NCI-H345 treated with DMSO at 0.1 percent for 48 hours (cell line): Measurements from ENCODE around the gene CCL17.
"Not testable (repeated sequence)": the region's sequence is repeated elsewhere in the genome, so short reads cannot be mapped to it uniquely, and the experiment has no call there.

Experiments used
- DNase-seq: peaks from one replicate; lab custom pipeline; 2025; ENCODE audit not compliant: unreplicated experiment; lab: John Stamatoyannopoulos, UW

The CCL17 gene

DNA sequence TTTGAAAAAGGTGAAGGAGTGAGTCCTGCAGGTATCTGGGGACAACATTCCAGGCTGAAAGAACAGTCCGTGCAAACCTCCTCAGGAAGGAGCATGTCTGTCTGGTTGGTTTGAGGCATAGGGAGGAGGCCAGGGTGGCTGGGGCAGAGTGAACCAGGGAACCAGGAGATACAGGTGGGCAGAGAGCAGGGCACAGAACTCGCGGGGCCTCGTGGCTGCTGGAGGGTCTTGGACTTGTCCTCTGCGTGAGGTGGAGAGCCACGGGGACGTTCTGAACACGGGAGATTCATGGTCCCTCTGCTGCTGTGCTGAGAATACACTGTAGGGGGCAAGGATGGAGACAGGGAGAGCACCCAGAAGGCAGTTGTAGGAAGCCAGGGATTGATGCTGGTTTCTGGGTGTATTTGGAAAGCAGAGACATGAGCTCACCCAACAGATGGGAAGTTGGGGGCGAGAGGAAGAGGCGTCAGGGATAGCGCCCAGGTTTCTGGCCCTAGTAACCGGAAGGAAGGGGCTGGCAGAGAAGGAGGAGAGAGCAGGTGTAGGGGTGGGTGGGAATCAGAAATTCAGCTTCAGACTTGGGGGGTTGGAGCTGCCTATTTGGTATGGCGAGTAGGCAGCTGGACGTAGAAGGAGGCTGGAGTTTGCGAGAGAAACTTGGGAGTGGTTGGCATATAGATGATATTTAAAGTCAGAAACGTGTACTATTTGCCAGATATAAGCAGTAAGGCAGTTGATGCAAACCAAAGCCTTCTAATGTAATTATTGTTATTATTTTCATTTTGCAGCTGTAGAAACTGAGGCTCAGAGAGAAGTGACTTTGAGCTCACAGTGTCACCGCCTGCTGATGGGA lies at the start of gene CCL17:
Gene CCL17 (plus strand): TSS at position 803 of the 853 bp plus-strand sequence. CDS start 9,166 bp downstream, outside the sequence.
- no peak for DNase-seq

DNA sequence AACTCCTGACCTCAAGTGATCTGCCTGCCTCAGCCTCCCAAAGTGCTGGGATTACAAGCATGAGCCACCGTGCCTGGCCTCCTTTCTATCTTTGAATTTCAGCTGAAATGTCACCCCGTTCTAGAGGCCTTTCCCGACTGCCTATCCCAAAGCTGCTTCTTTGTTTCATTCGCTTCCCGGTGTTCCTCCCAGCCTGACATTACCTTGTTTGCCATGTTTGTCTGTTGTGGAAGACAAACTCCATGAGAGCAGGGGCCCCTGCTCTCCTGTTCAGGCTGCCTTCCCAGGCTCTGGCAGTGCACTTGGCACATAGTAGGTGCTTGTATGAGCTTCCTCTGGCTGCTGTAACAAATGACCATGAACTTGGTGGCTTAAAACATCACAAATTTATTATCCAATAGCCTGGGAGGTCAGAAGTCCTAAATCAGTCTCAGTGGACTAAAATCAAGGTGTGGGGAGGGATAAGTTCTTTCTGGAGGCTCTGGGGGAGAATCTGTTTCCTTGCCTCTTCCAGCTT lies 48.6 kb upstream of the CCL17 start:
- no peak for DNase-seq

DNA sequence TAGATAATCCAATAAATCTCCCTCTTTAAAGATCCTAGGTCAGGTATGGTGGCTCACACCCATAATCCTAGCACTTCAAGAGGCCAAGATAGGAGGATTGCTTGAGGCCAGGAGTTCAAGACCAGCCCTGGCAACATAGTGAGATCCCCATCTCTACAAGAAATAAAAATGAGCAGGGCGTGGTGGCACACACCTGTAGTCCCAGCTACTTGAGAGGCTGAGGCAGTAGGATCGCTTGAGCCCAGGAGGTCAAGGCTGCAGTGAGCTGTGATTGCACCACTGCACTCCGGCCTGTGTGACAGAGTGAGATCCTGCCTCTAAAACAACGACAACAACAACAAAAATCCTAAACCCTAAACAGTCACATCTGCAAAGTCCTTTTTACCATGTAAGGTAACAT lies 48.0 kb upstream of the CCL17 start:
- DNase-seq, result no peak

DNA sequence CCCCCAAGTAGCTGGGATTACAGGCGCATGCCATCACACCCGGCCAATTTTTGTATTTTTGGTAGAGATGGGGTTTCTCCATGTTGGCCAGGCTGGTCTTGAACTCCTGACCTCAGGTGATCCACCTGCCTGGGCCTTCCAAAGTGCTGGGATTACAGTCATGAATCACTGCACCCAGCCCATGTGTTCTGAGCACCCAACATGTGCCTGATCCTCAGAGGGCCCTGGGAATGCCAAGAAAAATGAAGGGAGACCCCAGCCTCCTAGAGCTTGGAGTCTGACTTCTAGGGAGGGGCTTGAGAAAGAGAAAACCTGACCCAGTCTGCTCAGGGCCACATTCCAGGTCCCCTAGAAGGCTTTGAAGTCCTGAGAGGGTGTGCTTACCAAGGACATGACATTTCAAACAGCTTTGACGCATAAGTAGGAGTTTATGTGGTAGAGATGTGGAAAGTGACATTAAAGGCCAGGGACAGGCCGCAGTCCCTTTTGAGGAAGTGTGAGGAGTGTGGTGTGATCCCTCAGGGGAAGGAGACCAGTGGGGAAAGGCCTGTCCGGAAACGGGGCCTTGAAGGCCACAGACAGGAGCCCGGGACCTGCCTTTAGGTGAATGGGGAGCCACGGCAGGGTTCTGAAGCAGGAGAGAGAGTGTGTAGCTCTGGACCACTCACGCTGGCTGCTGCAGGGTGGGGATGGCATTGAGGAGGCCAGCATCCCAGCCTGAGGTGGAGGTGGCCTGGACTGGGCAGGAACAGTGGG lies 47.1 kb upstream of the CCL17 start:
- no peak for DNase-seq

DNA sequence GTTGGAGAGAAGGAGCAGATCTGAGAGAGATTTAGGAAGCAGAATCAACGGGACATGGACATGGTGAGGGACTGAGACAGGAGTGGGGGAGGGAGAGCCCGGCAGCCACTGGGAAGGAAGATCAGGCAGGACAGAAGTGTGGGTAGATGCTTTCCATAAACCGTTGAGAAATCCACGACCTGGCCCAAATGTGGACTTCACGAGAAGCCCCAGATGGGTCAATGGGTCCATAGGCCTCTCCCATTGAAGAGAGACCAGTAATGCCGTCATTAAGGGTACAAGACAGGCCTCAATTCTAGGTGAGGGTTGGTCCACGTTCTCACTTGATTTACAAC lies 46.5 kb upstream of the CCL17 start:
- no peak for DNase-seq

DNA sequence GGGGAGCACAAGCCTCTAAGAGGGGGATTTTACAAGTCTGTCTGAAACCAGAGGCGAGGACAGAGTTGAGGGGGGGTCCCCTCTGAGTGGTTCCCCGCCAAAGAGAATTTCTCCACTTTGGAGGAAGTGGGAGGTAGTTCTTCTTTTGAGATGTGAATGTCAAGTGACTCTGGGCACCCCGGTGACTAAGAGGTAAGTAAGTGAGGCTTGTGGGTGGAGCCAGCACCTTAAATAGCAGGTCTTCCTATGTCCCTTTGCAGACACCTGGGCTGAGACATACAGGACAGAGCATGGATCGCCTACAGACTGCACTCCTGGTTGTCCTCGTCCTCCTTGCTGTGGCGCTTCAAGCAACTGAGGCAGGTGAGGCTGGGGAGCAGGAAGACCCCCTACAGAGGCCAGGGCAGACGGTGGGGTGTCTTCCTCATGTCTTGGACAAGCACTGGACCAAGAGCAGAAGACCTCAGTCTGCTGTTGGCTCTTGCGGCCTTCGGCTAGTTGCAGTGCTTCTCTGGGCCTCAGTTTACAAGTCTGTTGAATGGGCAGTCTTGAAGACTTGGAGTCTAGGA lies 46.0 kb upstream of the CCL17 start, which contains the start of gene CCL22:
Gene CCL22 (plus strand): TSS at position 257 of the 569 bp plus-strand sequence. CDS start 34 bp downstream, at position 291.
- DNase-seq, result no peak

DNA sequence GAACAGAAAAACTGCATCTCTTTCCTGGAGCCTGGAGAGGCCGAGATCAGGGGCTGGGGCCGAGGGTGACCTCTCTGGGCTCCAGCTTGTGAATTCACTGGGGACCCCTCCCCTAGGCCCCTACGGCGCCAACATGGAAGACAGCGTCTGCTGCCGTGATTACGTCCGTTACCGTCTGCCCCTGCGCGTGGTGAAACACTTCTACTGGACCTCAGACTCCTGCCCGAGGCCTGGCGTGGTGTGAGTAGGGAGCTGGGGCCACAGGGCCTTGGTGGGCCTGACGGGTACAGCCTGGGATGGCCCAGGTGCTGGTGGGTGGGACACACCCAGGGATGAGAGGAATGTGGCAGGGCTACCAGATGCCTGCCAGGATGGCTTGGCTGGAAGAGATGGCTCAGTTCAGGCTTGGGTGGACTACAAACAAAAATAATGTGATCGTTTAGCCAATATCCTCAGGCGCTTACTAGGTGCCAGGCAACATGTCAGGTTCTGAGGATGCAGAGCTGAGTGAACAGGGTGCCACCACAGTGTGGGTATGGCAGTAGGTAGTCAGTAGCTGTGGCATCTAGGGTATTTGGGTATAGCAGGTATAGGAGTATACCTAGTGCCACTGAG lies 44.1 kb upstream of the CCL17 start:
- no peak for DNase-seq

DNA sequence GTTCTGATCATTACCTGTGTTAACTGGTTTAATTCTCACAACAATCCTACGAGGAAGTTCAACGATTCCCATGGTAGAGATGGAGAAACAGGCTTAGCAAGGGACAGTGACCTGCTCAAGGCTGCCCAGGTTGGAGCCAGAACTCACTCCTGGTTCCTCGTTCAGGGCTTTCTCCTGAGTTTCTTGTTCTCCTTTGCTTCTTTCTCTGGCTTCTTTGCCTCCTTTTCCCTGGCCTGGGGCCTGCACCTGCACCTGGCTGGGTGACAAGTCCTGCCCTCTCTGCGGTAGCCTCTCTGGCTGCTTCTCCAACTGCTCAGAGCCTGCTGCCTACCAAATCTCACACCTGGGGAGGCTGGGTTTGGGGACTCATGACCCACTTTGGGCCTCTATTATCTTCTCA lies 43.2 kb upstream of the CCL17 start:
- DNase-seq, result no peak

DNA sequence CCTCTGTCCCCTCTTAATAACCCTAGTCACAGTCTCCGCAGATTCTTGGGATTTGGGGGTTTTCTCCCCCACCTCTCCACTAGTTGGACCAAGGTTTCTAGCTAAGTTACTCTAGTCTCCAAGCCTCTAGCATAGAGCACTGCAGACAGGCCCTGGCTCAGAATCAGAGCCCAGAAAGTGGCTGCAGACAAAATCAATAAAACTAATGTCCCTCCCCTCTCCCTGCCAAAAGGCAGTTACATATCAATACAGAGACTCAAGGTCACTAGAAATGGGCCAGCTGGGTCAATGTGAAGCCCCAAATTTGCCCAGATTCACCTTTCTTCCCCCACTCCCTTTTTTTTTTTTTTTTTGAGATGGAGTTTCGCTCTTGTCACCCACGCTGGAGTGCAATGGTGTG lies 40.4 kb upstream of the CCL17 start:
- no peak for DNase-seq

DNA sequence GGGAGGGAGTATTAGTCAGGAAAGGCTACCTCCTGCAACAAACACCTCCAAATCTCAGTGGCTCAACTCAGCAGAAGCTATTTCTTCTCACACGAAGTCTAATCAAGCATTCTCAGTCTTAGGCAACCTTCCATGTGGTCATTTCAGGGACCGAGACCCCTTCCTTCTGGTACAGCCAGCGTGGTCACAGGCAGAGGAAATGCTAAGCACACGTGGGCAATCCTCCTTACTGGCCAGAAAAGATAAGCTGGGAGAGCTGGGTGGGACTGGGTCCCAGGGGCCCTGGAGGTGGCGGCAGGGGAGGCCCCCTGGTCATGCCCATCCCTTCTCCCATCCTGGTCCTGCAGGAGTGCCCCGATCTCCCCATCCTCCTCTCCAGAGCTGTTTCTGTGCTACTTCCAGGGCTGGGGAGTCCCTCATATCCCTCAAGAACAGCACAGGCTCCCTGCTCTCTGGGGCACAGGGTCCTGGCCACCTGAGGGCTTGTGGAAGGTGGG lies 38.0 kb upstream of the CCL17 start:
- DNase-seq, result no peak

DNA sequence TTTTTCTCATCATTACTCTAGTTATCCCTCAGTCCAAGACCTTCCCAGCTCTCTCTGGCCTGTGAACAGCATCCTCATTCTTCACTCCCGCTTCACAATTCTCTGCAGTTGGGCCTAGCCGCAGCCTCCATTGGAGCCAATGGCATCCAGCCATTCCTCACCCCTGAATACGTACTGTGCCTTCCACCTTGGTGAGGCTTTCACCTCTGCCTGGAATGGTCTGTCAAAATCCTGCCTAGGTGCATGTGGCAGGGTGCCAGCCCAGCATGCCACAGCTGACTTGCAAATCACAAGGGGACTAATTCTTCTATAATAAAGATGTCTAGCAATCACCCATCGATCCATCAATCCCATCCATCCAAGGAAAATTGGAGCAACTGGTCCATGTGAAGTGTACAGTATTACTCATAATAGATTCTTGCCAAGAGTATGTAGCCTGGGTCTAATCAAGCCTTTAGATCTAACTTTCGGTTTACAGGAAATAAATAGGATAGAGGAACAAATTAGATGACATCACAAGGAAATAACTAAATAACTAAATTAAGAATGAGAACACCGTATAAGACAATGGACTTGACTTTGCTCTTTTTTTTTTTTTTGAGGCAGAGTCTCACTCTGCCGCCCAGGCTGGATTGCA lies 37.3 kb upstream of the CCL17 start:
- no peak for DNase-seq

DNA sequence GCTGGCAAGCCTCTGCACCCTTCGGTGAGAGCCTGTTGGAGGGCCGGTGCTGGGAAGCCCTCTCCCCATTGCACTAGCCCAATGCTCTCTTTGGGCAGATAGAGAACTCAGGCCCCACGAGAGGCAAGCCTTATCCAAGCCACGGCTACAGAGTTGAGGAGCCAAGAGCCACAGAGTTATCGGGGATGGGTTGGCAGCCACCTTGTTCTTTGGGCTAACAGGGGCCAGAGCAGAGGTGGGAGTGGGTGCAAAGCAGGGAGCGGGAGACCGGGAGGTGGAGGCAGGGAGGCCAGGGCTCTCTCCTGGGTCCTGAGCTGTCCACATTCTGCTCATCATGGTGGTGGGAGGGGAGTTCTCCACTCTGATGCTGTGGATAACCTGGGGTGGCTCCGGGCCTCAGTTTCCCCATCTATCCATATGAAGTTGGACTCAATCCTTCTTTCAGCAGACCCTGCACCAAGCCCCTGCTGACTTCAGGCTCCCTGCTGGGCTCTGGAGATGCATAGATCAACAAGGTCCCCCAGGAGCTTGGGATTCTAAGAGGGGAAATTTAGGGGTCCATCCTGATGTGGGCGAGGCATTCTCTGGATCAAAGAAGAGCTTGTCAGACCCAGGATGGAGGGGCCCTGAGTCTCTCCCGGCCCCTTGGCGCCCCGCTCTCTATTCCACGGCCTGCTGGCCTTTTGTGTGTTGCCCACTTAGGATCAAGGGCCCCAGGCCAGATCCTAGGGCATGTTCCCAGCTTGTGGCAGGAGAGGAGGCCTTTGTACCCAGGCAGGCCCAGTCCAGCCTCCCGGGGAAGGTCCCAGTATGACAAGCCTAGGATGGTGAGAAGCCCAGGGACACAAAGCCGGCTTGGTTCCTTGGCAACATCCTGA lies 32.8 kb upstream of the CCL17 start:
- no peak for DNase-seq

DNA sequence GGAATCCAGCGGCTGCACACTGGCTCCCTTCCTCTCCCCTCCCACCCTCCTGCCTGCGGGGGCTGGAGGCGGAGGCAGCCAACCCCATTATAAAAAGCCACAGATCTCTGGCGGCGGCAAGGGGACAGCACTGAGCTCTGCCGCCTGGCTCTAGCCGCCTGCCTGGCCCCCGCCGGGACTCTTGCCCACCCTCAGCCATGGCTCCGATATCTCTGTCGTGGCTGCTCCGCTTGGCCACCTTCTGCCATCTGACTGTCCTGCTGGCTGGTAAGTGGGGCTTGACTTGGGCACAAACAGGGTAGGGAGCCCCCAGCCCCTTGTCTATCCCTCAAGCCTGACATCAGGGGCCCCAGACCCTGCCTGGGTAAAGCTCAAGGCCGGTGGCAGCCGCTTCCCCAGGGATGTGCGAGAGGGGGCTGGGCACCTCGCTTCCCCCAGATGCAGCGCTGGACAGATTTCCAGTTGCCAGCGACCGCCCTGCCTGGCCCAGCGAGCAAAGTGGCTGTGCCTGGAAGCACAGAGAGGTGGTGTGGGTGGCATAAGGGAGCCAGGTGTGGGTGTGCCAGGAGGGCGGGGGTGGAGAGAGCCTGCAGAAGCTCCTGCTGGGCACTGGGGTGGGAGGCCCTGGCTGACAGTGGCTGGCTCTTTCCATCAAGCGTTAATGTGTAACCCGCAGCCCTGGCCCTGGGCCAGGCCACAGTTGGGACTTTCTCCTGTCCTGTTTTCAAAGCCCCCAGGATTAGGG lies 32.0 kb upstream of the CCL17 start, which contains the start of gene CX3CL1:
Gene CX3CL1 (plus strand): TSS at position 119 of the 745 bp plus-strand sequence. CDS start 79 bp downstream, at position 198.
- no peak for DNase-seq

DNA sequence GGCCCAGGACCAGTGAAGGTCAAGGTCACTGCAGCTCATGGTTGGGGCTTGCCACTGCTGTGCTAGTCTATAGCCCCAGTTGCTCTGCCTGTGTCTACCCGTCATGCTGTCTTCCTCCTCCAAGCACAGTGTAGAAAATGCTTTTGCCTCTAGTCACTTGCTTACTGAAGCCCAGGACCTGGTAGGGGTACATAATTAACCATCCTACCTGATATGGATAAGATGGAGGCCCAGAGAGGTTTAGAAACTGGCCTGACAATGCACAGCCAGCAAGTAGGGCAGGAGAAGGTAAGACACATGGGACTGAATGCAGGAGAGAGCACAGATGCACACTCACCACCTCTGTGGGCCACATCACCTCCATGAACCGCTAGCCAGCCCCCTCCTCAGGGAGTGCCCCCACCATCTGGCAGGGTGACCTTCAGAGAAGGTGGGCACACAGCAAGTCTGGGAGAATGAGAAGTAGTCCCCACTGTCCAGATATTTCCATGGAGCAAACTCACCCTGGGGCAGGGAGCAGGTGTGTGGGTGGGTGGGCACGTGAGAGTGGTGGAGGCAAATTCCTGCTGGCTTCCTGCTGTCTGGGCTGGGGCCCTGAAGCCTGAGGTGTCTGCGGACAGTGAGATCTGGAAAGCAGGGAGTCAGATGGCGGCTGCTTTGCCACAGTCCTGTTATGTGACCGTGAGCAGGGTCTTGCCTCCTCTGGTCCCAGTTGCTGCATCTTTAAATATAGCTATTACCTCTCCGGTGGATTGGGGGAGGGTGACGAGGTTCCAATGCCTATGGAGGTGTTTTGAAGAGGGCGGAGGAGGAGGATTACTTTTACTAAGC lies 31.2 kb upstream of the CCL17 start:
- DNase-seq, result no peak

DNA sequence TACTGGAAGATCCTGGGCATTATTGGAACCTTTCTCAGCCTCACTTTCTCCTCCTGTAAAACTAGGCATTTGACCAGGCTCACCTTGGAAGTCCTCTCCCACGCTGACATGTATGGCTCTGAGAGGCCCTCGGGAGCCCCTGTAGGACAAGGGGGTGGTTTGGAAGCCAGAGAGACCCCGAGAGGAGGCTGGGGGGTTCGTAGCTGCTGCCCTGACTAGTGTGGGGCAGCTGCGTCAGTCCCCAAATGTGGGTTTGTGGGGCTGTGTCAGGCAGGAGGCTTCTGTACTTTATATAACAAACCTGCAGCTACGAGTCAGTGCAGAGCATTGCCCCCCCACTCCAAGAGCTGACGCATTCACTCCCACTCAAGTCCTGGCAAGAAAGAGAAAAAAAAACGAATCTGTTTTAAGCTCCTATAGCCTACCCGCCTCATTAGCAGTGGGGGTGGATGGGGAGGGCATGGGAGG lies 30.5 kb upstream of the CCL17 start:
- no peak for DNase-seq

DNA sequence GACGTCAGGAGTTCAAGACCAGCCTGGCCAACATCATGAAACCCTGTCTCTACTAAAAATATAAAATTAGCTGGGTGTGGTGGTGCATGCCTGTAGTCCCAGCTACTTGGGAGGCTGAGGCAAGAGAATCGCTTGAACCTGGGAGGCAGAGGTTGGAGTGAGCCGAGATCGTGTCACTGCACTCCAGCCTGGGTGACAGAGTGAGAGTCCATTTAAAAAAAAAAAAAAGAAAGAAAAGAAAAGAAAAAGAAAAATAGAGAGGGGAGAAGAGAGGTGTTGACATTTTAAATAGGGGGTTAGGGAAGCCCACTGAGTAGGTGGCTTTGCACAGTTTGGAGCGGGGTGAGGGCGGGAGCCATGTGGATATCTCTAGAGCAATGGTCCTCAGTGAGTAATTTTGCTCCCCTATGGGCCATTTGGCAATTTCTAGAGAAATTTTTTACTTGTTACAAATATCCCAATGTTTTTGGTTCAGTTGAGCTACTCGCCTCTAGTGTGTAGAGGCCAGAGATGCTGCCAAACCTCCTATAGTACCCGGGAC lies 29.6 kb upstream of the CCL17 start:
- not testable (repeated sequence) for DNase-seq

DNA sequence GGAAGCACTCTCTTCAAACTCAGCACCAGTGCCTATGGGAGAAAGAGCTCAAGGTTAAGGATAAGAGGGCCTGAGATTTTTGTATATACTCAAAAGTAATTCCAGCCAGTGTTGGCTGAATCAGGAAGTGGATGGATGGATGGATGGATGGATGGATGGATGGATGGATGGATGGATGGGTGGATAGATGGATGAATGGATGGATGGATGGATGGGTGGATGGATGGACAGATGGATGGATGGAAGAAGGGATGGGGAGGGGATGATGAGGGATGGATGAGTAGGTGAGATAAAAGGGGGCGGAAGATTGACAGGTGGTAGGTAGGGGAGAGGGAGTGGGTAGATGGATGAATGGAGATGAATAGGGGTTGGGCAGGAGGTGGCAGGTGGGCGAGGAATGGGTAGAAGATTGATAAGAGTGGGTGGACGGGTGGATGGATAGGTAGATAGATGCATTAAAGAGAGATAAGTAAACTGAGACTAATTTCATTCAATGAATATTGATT lies 28.2 kb upstream of the CCL17 start:
- no peak for DNase-seq
